GM21576 (cell line): ENCODE measurements around the gene PTPRU.

Source experiments
- ATAC-seq: cut with Tn5 transposase; IDR thresholded peaks from one replicate; pipeline ENCODE4 v1.9.1; 2021; ENCODE audit warnings: mild to moderate bottlenecking, moderate library complexity; ENCODE audit not compliant: unreplicated experiment

PTPRU gene

DNA sequence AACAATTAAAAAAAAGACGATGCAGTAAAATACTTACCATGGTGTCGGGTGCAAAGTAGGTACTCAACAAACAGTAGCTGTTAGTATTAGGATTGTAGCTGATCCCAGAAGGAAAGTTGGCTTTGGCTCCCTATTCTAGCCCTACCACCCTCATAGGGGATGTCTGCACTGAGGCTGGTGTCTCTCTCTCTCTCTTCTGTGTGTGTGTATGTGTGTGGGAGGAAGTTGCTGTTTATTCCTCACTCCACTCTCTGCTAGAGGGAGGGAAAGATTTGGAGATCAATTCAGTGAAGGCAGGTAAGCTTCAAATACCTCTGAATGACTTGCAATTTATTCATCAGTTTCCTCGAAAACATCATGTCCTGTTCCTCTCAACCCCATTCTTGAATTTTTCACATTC, 124.4 kb downstream of the PTPRU start:
- ATAC-seq, result no peak

DNA sequence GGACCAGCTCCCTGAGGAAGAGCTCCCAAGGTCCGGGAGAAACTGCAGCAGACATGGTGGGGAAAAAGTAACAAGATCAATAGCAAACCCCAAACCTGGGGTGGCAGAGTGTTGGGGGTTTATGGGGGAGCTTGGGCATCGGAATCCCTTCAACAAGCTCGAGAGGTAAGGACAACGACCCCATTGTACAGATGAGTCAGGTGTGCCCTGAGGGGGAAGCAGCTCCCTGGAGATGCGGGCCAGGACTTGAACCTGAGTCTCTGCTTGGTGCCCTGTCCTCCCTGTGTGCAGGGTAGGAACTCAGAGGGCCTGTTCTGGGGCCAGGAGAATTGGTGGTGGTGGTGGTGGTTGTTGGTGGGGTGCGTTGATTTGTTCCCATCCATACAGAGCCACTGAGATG, 125.4 kb downstream of the PTPRU start:
- no peak for ATAC-seq

DNA sequence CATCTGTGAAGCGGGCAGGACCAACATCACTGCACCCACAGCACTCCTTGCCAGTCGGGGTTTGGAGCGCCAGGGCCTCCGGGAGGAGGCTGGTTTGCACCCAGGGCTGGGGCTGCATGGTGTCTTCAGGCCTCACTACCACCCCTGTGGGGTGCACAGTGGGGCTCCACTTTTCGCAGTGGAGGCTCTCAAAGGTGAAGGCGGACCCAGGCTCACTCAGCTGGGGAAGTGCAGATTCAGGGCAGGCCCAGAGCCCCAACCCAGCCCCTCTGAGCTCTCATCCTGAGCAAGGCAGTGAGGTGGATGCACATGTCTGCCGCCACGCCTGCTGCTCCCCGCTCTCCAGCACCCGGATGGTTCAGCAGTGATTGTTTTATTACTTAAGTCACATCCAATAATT, 125.8 kb downstream of the PTPRU start:
- ATAC-seq, result no peak

DNA sequence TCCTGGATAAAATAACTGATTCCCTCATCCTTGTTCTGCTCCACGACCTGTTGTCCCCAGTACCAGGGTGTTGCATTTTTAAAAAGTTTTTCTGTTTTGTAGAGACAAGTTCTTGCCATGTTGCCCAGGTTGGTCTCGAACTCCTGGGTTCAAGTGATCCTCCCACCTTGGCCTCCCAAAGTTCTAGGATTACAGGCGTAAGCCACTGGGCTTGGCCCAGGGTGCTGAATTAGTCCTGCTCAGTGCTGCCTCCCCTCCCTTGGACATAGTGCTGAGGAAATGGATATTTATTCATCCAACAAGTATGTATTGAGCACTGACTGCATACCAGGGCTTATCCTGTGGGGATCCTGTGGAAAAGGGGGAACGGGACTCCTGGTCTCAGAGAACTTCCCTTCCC, 126.4 kb downstream of the PTPRU start:
- no peak for ATAC-seq

DNA sequence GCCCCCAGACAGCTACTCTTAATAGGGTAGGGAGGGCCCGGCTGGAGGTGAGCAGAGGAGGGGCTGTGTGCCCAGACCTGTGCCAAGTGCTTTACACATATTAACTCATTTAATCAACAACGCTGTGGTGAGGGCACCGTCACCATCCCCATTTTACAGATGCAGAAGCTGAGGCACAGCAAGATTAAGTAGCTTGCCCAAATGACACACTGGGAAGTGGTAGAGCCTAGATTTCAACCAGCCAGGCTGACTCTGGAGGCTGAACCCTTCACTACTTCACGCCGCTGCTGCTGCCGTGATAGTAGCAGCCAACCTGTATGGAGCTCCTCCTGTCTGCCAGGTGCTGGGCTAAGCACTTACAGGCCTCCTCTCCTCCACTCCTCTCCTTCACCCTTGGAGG, 127.2 kb downstream of the PTPRU start:
- no peak for ATAC-seq

DNA sequence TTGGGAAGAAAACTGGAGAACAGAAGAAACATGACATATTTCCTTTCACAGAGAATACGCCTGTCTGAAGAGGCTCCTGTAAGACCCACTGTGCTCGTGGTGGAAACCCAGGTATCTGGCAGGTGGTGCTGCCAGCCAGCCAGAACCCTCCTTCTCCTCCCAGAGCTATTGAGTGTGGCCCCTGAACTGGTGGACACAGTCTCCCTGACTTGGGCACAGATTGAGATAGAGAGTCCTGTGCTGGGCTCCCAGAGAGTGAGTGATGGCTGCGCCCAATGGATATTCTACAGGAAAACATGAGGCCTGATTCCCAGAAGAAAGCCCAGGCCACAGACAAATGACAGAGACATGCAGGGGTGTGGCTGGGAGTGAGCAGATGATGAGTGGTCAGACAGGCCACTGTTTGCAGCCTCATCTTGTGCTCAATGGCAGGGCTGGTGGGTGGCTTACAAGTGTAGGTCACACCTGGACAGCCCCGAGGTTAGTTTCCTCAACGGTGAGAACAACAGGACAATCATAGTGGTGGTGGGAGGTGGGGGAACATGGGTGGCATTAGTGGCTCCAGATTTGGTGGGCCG, 127.9 kb downstream of the PTPRU start:
- no peak for ATAC-seq

DNA sequence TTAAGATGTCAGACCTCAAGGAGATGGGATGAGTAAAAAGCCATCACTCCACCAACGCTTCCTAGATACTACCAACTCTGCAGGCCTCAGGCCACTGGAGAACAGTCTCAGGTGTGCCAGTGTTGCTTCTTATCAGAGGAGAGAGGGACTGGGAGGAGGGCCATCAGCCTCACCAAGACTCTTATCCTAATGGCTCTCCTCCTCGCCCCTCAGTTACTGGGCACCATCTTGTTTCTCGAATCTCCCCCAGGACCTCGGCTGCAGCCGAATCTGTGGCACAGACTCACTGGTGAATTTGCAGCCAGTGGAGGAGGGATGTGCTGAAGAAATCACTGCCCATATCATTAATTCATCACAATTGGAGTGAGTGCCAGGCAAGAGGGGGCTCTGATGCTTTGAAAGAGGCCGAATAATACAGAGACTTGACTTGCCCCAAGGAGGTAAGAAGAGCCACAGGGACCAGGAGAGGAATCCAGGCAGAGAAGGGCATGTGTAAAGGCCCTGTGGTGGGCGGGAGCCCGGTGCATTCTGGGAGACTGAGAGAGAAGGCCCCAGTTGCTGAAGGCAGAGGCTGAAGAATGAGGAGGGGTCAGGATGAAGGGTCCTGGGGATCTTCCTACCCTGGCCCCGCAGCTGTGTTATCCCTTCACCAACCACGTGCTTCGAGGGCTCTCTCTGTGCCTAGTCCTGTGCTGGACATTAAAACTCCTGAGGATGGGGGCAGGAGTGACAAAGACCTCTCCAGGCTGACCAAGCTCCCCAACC, 129.8 kb downstream of the PTPRU start:
- ATAC-seq, result no peak

DNA sequence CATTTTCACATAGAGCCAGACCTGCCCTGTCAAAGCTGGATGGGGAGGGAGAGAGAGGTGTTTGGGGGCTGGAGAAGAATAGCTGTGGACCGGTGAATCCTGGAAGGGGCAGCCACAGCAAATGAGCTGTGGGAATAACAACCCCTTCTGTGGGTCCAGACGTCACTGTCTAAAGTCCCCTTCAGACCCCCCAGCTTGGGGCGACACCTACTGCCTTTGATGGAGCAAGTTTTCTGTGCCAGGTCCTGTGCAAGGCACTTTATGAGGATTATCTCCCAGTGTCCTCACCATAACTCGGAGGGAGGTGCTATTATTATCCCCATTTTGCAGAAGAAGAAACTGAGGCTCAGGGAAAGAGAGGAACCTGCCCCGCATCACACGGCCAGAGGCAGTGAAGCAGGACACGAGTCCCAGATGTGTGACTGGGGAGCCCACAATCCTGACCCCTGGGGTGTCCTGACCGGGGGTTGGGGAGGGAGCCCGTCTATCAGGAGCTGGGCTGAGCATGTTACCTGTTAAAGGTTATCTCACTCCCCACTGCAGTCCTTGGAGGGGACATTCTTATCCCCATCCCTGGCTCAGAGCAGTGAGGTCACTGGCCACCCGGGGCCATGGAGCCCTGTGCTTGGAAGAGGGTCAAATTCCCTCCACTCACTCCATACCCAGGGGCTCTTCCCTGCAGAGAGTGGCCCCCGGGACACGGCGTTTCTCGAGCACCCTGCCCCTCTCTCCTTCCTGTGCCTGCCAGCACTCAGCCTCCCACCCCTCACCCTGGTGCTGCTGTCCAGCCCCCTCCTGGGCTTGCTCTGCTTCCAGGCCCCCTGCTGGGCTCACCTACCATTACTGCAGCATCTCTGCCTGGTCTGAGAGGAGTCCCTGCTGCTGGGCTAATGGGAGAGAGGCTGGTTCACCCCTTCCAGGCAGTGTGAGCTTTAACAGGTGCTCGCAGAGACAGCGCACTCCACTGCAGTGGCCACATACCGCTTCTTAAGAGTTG, 132.9 kb downstream of the PTPRU start:
- ATAC-seq, result no peak

DNA sequence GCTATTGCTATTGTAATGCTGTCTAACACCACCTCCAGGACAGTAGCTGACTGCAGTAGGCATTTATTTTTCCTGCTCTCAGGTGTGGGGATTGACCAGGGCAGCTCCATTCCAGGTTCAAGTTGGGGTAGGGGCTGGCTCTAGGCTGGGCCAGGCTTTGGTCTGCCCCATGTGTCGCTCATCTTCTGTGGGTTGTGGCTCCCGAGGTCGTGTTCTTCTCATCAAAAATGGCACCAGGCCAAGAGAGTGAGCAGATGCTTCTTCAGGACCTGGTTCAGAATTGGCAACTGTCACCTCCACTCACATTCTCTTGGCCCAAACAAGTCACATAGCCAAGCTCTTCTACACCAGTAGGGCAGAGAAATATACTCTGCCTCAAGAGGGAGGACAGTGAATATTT, 133.7 kb downstream of the PTPRU start:
- ATAC-seq, result no peak

DNA sequence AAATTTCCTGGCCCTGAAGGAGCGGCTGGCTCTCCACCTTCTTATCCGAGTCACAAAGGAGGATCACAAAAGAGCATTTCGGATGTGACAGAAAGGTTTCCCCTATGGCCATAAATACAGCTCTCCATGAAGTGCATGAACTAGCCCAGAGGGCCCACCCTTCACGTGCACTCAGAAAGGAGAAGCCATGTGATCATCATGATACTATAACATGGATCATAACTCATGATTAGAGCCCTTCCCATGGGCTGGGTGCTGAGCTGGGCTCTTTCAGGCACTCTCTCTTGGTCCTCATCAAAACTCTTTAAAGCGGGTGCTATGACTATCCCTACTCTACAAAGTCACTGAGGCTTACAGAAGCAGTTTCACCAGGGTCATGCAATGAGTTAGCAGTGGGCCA, 135.0 kb downstream of the PTPRU start:
- ATAC-seq, result no peak

DNA sequence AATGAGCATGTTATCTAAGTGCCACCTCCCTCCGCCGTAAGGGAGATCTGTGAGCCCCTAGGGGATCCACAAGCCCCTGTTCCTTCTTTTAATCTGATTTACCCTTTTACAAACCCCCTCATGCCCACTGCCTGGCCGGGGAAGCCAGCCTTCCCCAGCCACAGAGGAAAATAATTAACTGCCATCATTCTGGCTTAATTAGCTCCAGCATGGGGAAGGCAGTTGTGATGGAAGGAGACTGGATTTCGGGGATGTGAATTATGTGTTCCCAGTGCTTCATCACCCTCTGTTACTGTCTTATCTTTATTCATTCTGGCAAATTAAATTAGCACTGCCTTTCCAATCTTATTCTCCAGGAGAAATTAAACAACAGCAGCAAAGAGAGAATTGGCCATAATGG, 135.8 kb downstream of the PTPRU start:
- no peak for ATAC-seq
